NCI-H2081 (cell line): Measurements from ENCODE around the gene HIRIP3.

ENCODE experiments used
- DNase-seq, 2 experiments: peaks; one replicate each; lab custom pipeline; 2025; lab: John Stamatoyannopoulos, UW

Gene HIRIP3

DNA sequence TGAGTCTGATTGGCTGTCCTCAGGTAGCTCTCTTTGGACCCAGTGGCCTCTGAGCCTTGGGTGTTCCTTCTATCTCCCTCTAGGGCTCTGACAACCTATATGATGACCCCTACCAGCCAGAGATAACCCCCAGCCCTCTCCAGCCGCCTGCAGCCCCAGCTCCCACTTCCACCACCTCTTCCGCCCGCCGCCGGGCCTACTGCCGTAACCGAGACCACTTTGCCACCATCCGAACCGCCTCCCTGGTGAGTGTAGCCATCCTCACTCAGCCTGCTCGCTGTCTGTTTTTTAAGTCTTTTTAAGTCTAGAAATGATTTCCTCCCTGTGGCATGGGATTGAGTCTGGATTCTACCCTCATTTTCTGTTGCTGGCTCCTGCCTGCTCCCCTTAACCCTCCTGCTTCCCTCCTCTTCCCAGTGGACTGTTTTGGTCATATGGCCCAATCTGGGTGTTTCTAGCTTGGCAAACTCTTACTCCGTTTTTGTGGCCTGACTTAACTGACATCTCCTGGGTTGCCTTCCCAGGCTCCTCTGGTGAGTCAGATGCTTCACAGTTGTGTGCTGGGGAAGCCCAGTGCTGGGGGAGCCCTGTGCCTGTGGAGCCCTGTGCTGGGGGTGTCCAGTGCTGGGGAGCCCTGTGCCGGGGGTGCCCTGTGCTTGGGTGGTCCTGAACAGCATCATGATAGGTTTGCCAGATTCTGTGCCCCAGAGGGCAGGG is 11.8 kb downstream of the HIRIP3 start:
- DNase-seq = no peak

DNA sequence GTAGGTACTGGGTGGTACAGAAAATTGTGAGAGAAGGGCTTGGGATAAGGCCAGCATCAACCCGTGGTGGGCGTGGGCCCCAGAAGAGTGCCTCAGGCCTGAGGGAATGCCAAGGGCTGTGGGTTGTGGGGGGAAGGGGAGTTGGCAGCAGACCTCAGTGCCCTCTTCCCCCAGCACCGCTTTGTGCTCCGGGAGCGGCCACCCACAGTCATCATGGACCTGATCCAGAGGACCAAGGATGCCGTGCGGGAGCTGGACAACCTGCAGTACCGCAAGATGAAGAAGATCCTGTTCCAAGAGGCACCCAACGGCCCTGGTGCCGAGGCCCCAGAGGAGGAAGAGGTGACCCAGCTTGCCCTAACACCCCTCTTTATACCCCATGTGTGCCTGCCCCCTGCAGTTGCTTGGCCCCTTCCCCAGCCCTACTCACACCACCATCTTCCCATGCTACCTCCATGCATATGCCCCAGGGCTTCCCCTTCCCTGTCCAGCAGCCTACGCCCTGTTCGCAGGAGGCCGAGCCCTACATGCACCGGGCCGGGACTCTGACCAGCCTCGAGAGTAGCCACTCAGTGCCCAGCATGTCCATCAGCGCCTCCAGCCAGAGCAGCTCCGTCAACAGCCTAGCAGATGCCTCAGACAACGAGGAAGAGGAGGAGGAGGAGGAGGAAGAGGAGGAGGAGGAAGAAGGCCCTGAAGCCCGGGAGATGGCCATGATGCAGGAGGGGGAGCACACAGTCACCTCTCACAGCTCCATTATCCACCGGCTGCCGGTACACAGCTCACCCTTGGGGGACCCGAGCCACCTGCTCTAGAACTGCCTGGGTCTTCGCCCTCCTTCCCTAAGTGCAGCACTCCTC is 12.6 kb downstream of the HIRIP3 start:
- DNase-seq = no peak

DNA sequence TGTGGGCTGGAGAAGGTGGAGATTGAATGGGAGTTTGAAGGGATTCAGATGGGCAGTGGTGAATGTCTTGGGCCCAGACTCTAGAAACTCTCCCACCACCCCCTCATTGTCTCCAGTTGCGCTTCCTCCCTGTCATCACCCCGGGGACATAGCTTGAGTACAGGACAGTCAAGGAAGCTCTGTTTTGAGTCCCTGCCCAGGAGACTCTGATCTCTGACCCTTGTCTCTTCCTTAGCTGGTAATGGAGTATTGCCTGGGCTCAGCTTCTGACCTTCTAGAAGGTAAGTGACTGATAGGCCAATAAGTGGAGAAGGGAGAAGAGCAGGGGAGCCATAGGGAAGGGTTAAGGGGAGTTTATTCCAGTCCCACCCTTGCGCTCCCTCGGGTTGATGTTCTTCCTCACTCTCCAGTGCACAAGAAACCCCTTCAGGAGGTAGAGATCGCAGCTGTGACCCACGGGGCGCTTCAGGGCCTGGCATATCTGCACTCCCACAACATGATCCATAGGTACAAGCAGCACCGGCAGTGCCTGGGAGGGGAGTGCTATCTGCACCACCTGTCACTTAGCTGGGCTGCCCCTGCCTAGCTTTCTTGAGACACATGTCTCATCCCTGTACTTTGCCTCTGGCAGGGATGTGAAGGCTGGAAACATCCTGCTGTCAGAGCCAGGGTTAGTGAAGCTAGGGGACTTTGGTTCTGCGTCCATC is 16.7 kb downstream of the HIRIP3 start:
- DNase-seq = no peak

DNA sequence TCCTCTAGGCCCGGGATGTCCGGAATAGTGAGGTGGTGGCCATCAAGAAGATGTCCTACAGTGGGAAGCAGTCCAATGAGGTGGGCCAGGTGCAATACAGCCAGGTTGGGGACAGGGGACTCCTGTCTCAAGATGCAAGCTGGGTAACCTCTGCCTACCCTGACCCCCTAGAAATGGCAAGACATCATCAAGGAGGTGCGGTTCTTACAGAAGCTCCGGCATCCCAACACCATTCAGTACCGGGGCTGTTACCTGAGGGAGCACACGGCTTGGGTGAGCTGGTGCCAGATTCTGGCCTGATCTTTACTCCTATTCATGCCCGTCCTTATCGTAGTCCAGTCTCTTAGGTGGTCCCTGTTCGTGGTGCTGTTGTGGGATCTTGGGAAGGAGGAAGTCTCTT is 17.3 kb downstream of the HIRIP3 start:
- no peak for DNase-seq

DNA sequence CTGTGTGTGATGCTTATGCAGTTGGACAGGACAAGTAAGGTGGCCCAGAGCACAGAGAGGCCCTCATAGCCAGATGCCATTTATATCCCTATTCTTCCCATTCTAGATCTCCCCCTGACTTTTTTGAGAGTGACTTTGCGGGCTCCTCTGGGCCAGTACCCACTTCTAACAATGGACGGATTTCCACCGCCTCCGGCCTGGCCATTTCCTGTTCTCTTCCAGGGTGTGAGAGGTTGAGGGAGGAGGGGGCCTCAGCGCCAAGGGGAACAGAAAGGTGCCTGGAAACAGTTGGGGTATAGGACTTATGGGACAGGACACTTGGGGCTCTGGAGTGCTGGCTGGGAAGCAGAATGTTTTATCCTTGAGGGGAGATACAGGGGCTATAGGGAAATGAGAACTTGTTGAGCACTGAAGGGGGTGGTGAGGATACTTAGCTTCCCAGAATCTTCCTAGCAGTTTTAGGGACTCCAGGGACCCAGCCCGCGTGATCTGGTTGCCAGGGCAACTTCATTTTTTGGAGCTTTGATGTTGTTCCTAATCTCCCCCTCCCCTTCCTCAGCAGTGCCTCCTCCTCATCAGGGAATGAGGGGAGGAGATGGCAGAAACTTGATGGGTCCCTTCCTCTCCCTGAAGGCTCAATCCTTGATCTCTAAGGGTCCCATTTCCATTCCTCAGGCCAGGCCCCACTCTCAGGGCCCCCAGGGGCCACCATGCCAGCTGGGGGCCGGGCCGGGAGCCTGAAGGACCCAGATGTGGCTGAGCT is 18.2 kb downstream of the HIRIP3 start:
- no peak for DNase-seq

DNA sequence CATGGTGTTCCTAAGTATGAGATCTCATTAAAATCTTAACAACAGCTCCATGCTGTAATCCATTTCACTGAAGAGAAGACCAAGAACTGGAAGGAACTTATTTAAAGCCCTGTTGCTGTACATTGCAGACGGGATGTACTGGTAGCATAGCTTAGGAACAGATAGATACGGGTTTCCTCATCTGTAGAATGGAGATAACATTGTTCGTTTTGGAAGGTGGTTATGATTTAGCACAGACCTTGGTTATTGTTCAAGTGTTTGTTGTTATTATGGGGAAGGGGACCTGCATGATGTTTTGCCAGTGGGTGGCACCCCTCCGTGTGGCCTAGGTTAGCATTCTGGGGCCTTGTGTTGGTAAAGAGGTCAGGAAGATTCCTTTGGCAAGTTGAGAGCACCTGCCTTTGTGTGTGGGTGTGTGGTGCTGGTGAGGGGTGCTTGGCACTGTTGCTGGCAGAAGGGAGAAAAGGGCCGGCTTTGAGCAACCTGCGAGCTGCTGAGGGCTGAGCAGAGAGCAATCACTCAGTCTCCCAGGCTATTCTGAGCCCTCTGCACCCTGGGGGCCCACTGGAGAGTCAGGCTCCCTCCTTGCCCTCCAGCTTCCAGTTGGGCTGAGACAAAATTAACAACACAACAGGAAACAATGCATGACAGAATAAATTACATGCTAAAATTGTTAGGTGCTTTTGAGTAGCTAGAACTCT is 19.5 kb downstream of the HIRIP3 start:
- no peak for DNase-seq

DNA sequence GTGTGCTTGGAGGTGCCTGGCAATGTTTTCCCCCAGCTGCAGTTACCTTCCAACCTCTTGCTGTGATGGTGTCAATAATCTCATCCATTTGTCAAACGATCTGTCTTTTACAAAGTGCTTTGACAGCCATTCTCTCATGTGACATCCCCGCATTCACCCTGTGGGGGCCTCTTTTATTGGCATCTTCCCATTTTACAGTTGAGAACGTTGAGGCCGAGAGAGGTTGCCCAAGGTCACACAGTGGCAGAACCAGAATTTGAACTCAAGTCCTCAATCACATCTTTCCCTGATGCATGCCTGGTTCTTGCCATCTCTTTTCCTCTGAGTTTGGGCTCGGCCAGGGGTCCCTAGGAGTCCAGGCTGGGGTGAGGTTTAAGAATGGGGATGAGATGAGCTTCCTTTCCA is 20.3 kb downstream of the HIRIP3 start:
- DNase-seq = no peak

DNA sequence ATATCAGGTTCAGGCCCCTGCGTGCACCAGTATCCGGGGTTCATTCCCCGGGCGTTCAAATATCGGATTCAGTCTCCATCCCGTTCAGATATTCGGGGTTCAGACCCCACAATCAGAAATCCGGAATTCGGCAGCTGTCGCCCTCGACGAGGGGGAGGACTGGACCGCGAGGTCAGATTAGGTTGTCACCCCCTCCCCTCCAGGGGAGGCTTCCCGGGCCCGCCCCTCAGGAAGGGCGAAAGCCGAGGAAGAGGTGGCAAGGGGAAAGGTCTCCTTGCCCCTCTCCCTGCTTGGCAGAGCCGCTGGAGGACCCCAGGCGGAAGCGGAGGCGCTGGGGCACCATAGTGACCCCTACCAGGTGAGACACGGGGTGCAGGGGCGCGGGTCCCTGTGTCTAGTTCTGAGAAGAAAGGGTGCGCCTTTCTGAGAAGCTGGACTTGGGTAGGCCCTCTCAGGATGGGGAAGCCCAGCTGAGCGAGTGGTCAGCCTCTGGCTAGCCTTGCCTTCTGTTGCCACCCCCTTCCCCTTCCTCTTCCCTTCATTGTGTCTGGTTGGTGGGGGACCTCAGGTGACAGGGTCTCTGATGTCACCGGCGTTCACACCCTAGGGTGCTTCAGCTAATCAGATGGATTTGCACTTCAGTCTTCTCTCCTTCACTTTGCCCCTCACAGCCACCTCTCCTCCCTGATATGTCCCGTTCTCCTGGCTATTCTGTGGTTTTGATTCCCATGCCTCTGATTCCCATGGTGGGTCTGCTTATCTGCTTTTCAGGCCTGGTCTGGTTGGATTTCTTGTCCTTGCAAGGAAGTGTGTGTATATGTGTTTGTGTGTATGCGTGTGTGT is 20.9 kb downstream of the HIRIP3 start:
- no peak for DNase-seq

DNA sequence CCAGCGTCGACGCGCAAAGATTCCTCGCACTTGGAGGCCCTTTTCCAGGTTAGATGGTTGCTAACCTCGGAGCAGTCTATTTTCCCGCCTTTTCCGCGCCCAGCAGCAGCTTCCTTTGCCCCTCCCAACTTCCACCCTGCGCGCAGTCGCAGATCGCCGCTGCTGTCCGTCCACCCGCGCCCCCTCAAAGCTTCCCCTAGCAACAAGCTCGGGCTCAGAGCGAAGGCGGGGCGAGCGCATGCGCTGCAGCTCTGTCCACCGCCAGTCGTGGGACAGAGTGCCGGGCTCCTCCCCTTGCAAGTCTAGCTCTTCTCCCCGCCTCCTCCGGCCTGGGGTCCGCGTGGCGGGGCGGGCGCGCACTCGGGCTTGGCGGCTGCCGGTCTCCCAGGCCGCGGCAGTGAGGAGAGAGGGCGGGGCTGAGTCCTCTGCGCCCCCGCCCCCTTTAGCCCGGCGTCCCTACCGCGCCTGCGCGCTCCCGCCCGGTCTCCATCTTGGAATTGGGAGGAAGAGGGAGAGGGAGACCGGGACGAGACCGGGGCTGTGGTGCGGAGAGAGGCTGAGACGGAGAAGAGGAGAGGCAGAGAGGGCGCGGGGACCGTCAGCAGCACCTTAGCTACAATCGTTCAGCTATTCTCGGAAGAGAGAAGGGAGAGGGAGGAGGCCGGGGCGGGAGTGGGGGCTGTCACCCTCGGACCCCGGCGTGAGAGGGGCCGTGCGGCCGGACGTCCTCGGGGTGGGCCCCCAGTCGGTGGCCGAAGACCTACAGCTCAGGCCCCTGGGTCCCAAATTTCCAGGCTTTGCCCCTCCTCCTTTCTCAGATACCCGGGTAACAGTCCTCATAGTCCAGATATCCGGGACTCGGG is 21.8 kb downstream of the HIRIP3 start, which contains the start of gene TAOK2:
TSS of gene TAOK2 (plus strand) at position 485 of the 863 bp plus-strand sequence. CDS start 3,905 bp downstream, outside the sequence.
- DNase-seq = peak; percentile 95

DNA sequence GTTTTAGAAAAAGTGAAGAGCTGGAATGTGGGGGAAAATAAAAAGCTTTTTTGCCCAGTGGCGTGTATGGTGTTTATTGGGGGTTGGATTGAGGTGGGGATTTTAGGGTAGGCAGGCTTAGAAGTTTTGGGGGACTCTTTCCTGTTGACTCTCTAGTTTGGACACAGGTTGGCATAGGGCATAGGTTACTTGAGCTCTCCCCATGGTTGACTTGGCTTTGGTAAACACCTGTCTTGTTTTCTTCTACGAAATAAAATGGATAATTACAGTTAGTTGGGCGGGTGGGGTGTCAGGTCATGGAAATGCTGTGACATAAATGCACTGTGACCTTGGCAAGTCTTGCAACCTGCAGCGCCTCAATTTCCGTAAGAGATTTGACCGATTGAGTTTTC is 22.4 kb downstream of the HIRIP3 start:
- DNase-seq = no peak

DNA sequence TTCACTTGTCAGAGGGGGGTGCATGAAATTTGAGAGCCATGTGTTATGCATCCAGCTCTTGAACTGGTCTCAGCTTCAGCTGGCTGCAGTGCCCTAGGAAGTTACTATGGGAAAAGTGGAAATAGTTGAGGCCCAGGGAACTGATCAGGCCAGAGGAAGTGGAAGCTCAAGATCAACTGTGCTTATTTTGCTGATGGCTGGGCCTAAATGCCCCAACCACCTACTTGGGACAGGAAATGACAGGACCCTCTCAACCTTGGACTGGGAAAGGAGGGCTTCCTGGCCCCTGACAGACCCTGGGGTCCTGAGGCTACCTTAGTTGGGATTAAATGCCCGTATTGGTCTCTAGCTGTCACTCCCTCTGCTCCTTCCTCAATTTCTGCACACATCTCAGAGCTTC is 22.9 kb downstream of the HIRIP3 start:
- DNase-seq = no peak

DNA sequence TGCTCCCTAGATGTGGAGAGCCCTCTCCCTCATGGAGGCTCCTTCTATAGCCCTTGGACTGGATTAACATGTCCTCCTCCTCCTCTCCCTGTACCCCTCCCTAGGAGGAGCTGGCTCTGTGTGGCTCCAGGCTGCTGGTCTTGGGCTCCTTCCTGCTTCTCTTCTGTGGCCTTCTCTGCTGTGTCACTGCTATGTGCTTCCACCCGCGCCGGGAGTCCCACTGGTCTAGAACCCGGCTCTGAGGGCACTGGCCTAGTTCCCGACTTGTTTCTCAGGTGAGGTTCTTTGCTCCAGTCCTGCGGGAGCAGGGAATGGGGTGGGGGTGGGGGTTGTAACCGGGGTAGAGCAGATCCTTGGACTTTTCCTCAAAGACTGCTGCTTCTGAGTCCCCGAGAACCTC is 24.1 kb downstream of the HIRIP3 start:
- DNase-seq = no peak

DNA sequence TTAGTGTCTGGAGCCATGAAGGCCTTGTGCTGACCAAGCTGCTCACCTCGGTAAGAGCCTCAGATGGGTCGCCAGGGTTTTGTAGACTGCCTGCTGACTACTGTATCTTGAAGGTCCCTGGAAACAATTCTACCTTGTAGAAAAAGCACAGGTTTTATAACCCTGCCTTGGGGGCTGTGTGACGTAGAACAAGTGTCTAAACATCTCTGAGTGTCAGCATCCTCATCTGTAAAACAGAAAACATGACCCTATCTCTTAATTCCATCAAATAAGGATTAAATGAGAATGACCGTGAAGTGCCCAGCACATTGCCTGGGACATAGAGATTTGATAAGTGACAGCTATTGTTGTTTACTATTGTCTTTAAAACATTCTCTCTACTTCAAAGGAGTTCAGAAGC is 27.2 kb downstream of the HIRIP3 start:
- no peak for DNase-seq

DNA sequence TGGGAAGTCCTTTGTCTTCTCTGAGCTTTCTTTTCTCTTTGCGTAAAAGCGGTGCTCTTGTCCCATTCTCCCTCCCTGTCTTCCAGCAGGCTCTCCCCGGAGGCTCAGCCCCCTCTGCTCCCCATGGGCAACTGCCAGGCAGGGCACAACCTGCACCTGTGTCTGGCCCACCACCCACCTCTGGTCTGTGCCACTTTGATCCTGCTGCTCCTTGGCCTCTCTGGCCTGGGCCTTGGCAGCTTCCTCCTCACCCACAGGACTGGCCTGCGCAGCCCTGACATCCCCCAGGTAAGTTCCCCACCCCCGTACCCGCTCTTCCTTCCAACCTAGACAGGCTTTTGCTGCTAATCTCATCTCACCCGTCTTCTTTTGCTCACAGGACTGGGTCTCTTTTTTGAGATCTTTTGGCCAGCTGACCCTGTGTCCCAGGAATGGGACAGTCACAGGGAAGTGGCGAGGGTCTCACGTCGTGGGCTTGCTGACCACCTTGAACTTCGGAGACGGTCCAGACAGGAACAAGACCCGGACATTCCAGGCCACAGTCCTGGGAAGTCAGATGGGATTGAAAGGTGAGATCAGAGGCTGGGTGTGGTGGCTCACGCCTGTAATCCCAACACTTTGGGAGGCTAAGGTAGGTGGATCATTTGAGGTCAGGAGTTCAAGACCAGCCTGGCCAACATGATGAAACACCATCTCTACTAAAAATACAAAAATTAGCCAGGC is 32.2 kb downstream of the HIRIP3 start:
- no peak for DNase-seq

DNA sequence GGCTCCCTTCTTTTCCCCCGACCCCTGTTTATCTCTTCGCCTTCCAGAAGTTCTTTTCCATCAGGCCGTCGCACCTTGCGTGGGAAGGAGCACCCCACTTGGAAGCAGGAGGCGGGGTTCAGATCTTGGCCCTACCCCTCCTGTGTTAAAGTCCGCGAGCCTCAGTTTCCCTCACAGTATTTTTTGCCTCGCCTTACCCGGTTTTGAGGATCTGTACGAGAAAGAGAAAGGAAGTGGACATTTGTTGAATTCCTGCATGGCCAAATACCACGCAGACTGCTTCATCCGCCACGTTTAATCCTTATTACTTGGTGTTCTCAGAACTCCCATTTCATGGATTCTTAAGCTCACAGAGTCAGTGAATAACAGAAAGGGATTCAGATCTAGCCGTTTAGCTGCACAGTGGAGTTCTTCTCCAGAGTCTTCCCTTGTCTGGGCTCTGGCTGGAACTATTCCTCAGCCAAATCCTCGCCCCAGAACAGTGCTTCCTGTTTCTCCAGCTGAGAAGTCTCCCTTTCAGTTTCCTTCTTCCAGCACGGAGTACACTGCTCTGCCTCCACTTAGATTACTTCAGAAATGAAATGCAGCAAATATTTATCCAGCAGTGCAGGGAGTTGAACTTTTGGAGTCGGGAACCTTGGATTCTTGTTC is 32.9 kb downstream of the HIRIP3 start:
- no peak for DNase-seq

DNA sequence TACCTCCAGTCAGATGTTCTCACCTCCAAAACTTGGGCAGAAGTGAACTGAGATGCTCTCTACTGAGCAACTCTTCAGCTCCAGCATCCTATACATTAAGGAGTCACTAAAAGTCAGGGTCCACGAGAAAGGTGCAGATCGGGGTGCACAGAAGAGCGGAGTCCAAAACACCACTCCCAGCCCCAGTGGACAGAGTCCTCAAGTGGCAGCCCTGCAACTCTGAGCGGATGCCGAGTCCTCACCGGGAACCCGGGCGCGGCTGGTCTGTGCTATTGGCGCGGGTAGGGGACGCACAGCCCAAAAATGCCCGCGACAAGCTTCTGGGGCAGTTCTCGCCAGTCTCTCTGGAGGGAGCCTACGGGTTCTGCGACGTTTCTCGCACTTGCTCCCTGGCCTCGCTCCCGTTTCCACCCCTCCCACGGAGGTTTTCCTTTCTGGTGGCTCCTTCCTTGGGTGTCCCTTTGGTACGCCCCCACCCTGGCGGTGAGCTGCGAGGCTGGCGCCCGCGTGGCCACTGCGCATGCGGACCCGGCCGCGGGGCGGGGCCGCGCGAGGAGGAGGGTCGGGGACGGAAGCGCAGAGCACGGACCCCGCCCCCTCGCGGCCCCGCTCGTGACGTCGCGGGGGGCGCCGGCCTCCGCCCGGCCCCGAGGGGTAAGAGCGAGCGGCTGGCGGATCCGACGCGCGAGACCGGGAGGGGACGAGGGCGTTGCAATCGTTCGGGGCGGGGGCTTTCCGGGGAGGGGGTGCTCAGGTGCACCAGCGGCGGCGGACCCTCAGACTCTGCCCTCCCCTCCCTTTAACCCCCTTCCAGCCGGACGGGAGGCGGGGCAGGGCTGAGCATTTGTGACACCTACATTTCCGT is 33.7 kb downstream of the HIRIP3 start, which contains the start of gene TMEM219:
TSS of gene TMEM219 (plus strand) at position 601 of the 865 bp plus-strand sequence. CDS start 1,065 bp downstream, outside the sequence.
- peak; percentile 76 to 83 for DNase-seq

DNA sequence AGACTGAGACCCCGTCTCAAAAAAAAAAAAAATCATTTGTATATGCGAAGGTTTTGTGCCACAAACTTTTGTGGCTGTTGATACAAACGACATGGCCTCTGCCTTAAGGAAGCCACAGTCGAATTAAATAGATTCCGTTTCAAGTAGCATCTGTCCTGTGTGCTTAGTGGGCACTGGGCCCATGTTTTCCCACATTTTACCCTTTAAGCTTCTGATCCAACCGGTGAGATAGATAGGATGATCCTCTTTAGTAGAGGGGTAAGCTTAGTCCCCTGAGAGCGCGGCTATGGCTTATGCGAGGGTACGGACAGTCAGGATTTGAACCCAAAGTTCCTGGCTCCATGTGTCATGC is 34.3 kb downstream of the HIRIP3 start:
- no peak for DNase-seq
